Neutrophil (primary cell): ENCODE data around the gene CLNK.
"Not testable (repeated sequence)": the region's sequence is repeated elsewhere in the genome, so short reads cannot be mapped to it uniquely, and the experiment has no call there.

Source experiments
- H3K27ac ChIP-seq: fragments of 200-600 bp; sonication (generic); 2 replicates; pipeline ENCODE4 v1.5.1; 2016; ENCODE audit warnings: mild to moderate bottlenecking, moderate library complexity
- H3K27me3 ChIP-seq: fragments of 200-600 bp; sonication (generic); 2 replicates; pipeline ENCODE4 v1.6.0; 2016; ENCODE audit warnings: mild to moderate bottlenecking
- H3K36me3 ChIP-seq: fragments of 200-600 bp; sonication (generic); 2 replicates; pipeline ENCODE4 v1.5.1; 2017
- H3K4me1 ChIP-seq, 2 experiments: fragments of 200-600 bp in 1 of 2; sonication (generic) in 1 of 2; 1 replicate in 1 of 2; 2 replicates in 1 of 2; pipeline versions ENCODE4 v1.5.1 to v1.6.1; 2013 to 2016; ENCODE audit warnings: low read depth in 1 of 2, low read length in 1 of 2, mild to moderate bottlenecking in 1 of 2, moderate library complexity in 1 of 2; ENCODE audit not compliant: control insufficient read depth in 1 of 2, insufficient read depth in 1 of 2
- H3K4me3 ChIP-seq, 2 experiments: fragments of 200-600 bp in 1 of 2; sonication (generic) in 1 of 2; 1 replicate in 1 of 2; 2 replicates in 1 of 2; pipeline ENCODE4 v1.5.1; 2013 to 2016; ENCODE audit warnings: low read depth in 1 of 2, low read length in 1 of 2, mild to moderate bottlenecking in 1 of 2, moderate library complexity in 1 of 2
- H3K9me3 ChIP-seq: fragments of 200-600 bp; sonication (generic); 2 replicates; pipeline ENCODE4 v1.5.1; 2016
- CTCF ChIP-seq: fragments of 200-600 bp; sonication (generic); IDR thresholded peaks from 2 replicates; pipeline ENCODE4 v1.5.1; 2016; ENCODE audit warnings: antibody characterized with exemption

The CLNK gene

GRCh38 chr4:10576236-10576635 is 108.3 kb downstream of the CLNK start:
- Histone ChIP-seq H3K27me3 (no peaks in the 10 kb centered on the region), H3K9me3 (no peaks in the 10 kb centered on the region), H3K4me3 (no peak overlapping the region), H3K4me1 (peaks cover 5 to 10% of the 10 kb centered on the region in 2 experiments), H3K36me3 (no peaks in the 10 kb centered on the region), H3K27ac (no peak overlapping the region)
- TF ChIP-seq CTCF = no peak

- no peak overlapping the region for H3K4me3 ChIP-seq
- H3K4me1 ChIP-seq = peaks cover 0 to 6% of the 10 kb centered on the region in 2 experiments
- no peak for TF ChIP-seq CTCF
- H3K27ac ChIP-seq = no peak overlapping the region
- H3K9me3 ChIP-seq = no peaks in the 10 kb centered on the region
- no peaks in the 10 kb centered on the region for H3K36me3 ChIP-seq
- no peaks in the 10 kb centered on the region for H3K27me3 ChIP-seq
These were observed 109.2 kb downstream of the CLNK start for GRCh38 chr4:10575414-10575813.

GRCh38 chr4:10574553-10574952 is 110.0 kb downstream of the CLNK start:
- not testable (repeated sequence) for H3K9me3 ChIP-seq, H3K4me1 ChIP-seq, H3K27ac ChIP-seq, H3K36me3 ChIP-seq, H3K27me3 ChIP-seq, H3K4me3 ChIP-seq

- no peak overlapping the region for H3K27ac ChIP-seq
- H3K36me3 ChIP-seq = no peaks in the 10 kb centered on the region
- H3K4me3 ChIP-seq = no peak overlapping the region
- H3K9me3 ChIP-seq = no peaks in the 10 kb centered on the region
- peaks cover 0 to 15% of the 10 kb centered on the region in 2 experiments for H3K4me1 ChIP-seq
- no peaks in the 10 kb centered on the region for H3K27me3 ChIP-seq
- TF ChIP-seq CTCF = no peak
These were observed 112.7 kb downstream of the CLNK start for GRCh38 chr4:10571909-10572308.

- H3K27me3 ChIP-seq = no peaks in the 10 kb centered on the region
- no peak overlapping the region for H3K4me3 ChIP-seq
- peaks cover 0 to 13% of the 10 kb centered on the region in 2 experiments for H3K4me1 ChIP-seq
- no peaks in the 10 kb centered on the region for H3K9me3 ChIP-seq
- H3K36me3 ChIP-seq = no peaks in the 10 kb centered on the region
- H3K27ac ChIP-seq = no peak overlapping the region
- no peak for TF ChIP-seq CTCF
These were observed 115.1 kb downstream of the CLNK start for GRCh38 chr4:10569491-10569890.

GRCh38 chr4:10567766-10568165 is 116.8 kb downstream of the CLNK start:
- H3K27me3 ChIP-seq = no peaks in the 10 kb centered on the region
- peaks cover 0 to 9% of the 10 kb centered on the region in 2 experiments for H3K4me1 ChIP-seq
- no peaks in the 10 kb centered on the region for H3K9me3 ChIP-seq
- no peak for TF ChIP-seq CTCF
- H3K36me3 ChIP-seq = no peaks in the 10 kb centered on the region
- no peak overlapping the region for H3K27ac ChIP-seq
- no peak overlapping the region for H3K4me3 ChIP-seq
